ENCODE measurements around the gene MRFAP1.

Gene MRFAP1

DNA sequence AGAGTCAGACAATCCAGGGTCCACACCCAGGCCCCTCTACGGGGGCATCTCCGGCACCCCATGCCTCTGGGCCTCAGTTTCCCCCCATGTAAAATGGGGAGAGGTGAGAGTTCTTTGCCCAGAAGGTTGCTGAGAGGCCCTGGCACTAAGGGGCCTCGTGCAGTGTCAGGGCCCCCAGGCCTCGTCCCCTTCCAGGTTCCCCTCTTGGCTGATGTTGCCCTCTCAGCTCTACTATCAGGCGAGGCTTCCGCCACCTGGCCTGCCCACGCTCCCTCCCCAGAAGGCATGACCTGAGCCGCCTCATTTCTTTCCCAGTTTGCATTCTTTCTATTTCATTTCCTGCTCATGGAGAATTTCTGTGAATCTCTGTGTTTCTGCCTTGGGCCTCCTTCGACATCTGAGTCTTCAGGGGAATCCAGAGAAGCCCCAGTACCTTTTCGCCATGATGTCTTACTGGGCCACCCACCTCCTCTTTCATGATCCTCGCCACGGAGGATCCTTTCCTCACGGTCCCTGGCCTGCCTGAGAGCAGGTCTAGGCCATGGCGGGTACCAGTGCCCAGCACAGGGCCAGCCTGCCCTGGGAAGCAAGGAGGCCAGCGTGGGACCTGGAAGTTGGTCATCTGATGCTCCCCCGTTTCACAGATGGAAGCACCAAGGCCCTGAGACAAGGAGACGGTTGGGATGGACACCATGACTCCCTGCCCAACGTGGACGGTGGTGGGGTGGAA, 21.9 kb upstream of the MRFAP1 start:
- H3K23ac ChIP-seq (ENCODE audit: low read length), result no peak overlapping the region
- H3K9ac ChIP-seq (ENCODE audit: low read length), result no peak overlapping the region
- WGBS (ENCODE audit: extremely low coverage, insufficient coverage, low lambda C conversion rate), result no CpG with 5 or more reads among the region's 19 CpGs
- H3K27me3 ChIP-seq (ENCODE audit: insufficient read depth, low read length, poor library complexity), result no peaks in the 10 kb centered on the region
- no peak overlapping the region for H2BK120ac ChIP-seq (ENCODE audit: low read depth, low read length)
- no peak overlapping the region for H2AK5ac ChIP-seq (ENCODE audit: low read length)
- H3K36me3 ChIP-seq (ENCODE audit: control insufficient read depth, insufficient read depth, low read length), result no peaks in the 10 kb centered on the region
- H4K5ac ChIP-seq (ENCODE audit: low read length), result no peak overlapping the region
- no peaks in the 10 kb centered on the region for H3K79me2 ChIP-seq (ENCODE audit: control insufficient read depth, insufficient read depth, low read length)
- no peak overlapping the region for H3K4me3 ChIP-seq (ENCODE audit: low read length)
- H3K4me1 ChIP-seq (ENCODE audit: control insufficient read depth, low read depth, low read length), result no peaks in the 10 kb centered on the region
- H4K8ac ChIP-seq (ENCODE audit: low read depth, low read length), result no peak overlapping the region
- H3K18ac ChIP-seq (ENCODE audit: low read length), result no peak overlapping the region
- no peaks in the 10 kb centered on the region for H3K79me1 ChIP-seq (ENCODE audit: low read length)
- H3K27ac ChIP-seq (ENCODE audit: low read depth, low read length), result no peak overlapping the region
- no peak overlapping the region for H2BK15ac ChIP-seq (replicated peaks; ENCODE audit: low read depth)
- H3K56ac ChIP-seq (ENCODE audit: low read length), result no peak overlapping the region
- no peak overlapping the region for H3K4me2 ChIP-seq (ENCODE audit: low read length)
- no peak overlapping the region for H2BK5ac ChIP-seq (ENCODE audit: low read length)
- H3K4ac ChIP-seq (ENCODE audit: low read depth, low read length), result no peak overlapping the region
- DNase-seq, result no peak

DNA sequence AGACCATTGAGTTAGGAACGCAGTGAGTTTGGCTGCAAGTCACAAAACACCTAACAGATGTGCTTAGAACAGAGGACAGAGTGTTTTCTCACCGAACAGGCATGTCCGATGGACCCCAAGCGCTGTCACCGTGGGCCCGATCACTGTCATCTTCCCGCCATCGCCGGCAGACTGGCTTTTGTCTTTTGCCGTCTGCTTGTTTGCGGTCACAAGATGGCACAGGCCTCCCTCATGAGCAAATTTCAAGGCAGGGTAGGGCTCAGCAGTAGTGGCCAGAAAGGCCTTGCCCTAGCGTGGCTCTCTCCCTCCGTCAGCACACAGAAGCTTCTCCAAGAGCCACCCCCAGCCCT, 21.4 kb upstream of the MRFAP1 start:
- H3K4me1 ChIP-seq (ENCODE audit: control insufficient read depth, low read depth, low read length), result no peaks in the 10 kb centered on the region
- no peak overlapping the region for H3K4me2 ChIP-seq (ENCODE audit: low read length)
- no CpG with 5 or more reads among the region's 13 CpGs for WGBS (ENCODE audit: extremely low coverage, insufficient coverage, low lambda C conversion rate)

DNA sequence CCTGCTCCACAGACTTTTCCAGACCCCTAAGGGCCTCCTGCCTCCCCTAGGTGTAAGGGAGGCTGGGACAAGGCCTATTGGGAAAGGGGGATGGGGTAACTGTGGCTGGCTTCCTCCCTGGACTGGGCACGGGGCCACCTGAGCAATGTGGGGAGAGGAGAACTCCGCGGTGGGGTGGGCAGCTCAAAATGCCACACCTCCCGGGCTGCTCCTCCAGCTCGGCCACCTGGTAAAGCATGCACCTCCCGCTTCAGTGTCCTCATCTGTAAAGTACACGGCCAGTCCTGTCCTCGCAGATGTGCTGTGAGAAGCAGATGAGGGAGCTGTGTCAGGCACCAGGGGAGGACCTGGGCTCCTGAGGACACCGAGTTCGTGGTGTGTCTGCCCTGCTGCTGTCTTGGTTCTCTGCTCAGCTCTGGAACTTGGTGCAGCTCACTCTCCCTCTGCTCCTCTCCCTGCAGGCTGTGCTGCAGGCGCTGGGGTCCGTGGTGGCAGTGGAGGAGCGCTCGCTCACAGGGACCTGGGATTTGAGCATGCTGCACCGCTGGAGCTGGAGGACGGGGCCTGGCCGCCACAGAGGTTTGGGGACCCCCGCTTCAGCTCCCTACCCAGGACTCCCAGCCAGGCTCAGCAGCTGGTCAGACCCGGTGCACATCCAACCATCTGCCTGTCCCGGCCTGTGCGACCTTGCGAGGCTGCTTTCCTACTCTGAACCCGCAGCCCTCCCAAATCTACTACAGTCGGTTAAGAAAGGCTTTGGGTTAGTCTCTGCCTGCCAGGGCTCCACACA, 20.8 kb upstream of the MRFAP1 start:
- Histone ChIP-seq H3K27ac (ENCODE audit: low read depth, low read length) (no peak overlapping the region), H3K18ac (ENCODE audit: low read length) (no peak overlapping the region), H2AK5ac (ENCODE audit: low read length) (no peak overlapping the region), H3K79me1 (ENCODE audit: low read length) (no peaks in the 10 kb centered on the region), H3K56ac (ENCODE audit: low read length) (no peak overlapping the region), H3K4ac (ENCODE audit: low read depth, low read length) (no peak overlapping the region), H3K4me3 (ENCODE audit: low read length) (no peak overlapping the region), H2BK15ac (replicated peaks; ENCODE audit: low read depth) (no peak overlapping the region), H2BK5ac (ENCODE audit: low read length) (no peak overlapping the region), H3K27me3 (ENCODE audit: insufficient read depth, low read length, poor library complexity) (no peaks in the 10 kb centered on the region), H2BK120ac (ENCODE audit: low read depth, low read length) (no peak overlapping the region), H3K9ac (ENCODE audit: low read length) (no peak overlapping the region), H3K36me3 (ENCODE audit: control insufficient read depth, insufficient read depth, low read length) (no peaks in the 10 kb centered on the region), H3K4me2 (ENCODE audit: low read length) (no peak overlapping the region), H3K79me2 (ENCODE audit: control insufficient read depth, insufficient read depth, low read length) (no peaks in the 10 kb centered on the region), H3K4me1 (ENCODE audit: control insufficient read depth, low read depth, low read length) (no peaks in the 10 kb centered on the region), H3K23ac (ENCODE audit: low read length) (no peak overlapping the region), H4K5ac (ENCODE audit: low read length) (no peak overlapping the region), H4K8ac (ENCODE audit: low read depth, low read length) (no peak overlapping the region)
- WGBS (ENCODE audit: extremely low coverage, insufficient coverage, low lambda C conversion rate), result no CpG with 5 or more reads among the region's 24 CpGs
- DNase-seq, result no peak

More for the DNA sequence above, 21.4 kb upstream of the MRFAP1 start:
- Histone ChIP-seq H3K18ac (ENCODE audit: low read length) (no peak overlapping the region), H2BK5ac (ENCODE audit: low read length) (no peak overlapping the region), H2BK120ac (ENCODE audit: low read depth, low read length) (no peak overlapping the region), H2AK5ac (ENCODE audit: low read length) (no peak overlapping the region), H3K79me2 (ENCODE audit: control insufficient read depth, insufficient read depth, low read length) (no peaks in the 10 kb centered on the region), H3K27ac (ENCODE audit: low read depth, low read length) (no peak overlapping the region), H3K36me3 (ENCODE audit: control insufficient read depth, insufficient read depth, low read length) (no peaks in the 10 kb centered on the region), H3K27me3 (ENCODE audit: insufficient read depth, low read length, poor library complexity) (no peaks in the 10 kb centered on the region), H4K5ac (ENCODE audit: low read length) (no peak overlapping the region), H3K9ac (ENCODE audit: low read length) (no peak overlapping the region), H3K56ac (ENCODE audit: low read length) (no peak overlapping the region), H3K23ac (ENCODE audit: low read length) (no peak overlapping the region), H3K4ac (ENCODE audit: low read depth, low read length) (no peak overlapping the region), H3K4me3 (ENCODE audit: low read length) (no peak overlapping the region), H2BK15ac (replicated peaks; ENCODE audit: low read depth) (no peak overlapping the region), H4K8ac (ENCODE audit: low read depth, low read length) (no peak overlapping the region), H3K79me1 (ENCODE audit: low read length) (no peaks in the 10 kb centered on the region)
- no peak for DNase-seq

DNA sequence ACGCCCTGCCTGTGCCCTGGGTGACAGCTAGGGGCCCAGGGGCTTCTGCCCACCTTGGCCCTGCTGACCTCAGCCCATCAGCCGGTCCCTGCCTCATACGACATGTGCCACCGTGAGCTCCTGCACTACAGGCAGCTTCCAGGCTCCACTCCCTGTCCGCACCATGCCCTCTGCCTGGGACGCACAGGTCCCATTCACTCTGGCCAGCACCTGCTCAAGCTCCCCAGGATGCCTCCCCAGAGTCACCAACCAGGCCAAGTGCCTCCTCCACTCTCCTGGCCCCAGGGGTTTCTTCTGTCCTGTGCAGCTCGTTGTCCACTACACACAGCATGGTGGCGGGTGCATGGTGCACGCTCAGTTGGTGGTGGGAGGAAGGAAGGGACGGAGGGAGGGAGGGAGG, 20.2 kb upstream of the MRFAP1 start:
- H3K23ac ChIP-seq (ENCODE audit: low read length), result no peak overlapping the region
- WGBS (ENCODE audit: extremely low coverage, insufficient coverage, low lambda C conversion rate), result 100% methylated on average over 1 of the region's 10 CpGs
- no peak overlapping the region for H3K4ac ChIP-seq (ENCODE audit: low read depth, low read length)
- H3K4me2 ChIP-seq (ENCODE audit: low read length), result no peak overlapping the region
- no peaks in the 10 kb centered on the region for H3K79me1 ChIP-seq (ENCODE audit: low read length)
- no peak overlapping the region for H3K9ac ChIP-seq (ENCODE audit: low read length)
- H3K4me3 ChIP-seq (ENCODE audit: low read length), result no peak overlapping the region
- no peak overlapping the region for H2BK5ac ChIP-seq (ENCODE audit: low read length)
- no peak overlapping the region for H3K27ac ChIP-seq (ENCODE audit: low read depth, low read length)
- H3K79me2 ChIP-seq (ENCODE audit: control insufficient read depth, insufficient read depth, low read length), result no peaks in the 10 kb centered on the region
- H3K18ac ChIP-seq (ENCODE audit: low read length), result no peak overlapping the region
- DNase-seq, result no peak
- H3K27me3 ChIP-seq (ENCODE audit: insufficient read depth, low read length, poor library complexity), result no peaks in the 10 kb centered on the region
- no peak overlapping the region for H2BK120ac ChIP-seq (ENCODE audit: low read depth, low read length)
- no peaks in the 10 kb centered on the region for H3K36me3 ChIP-seq (ENCODE audit: control insufficient read depth, insufficient read depth, low read length)
- no peak overlapping the region for H2AK5ac ChIP-seq (ENCODE audit: low read length)
- no peak overlapping the region for H4K5ac ChIP-seq (ENCODE audit: low read length)
- no peak overlapping the region for H4K8ac ChIP-seq (ENCODE audit: low read depth, low read length)
- H3K4me1 ChIP-seq (ENCODE audit: control insufficient read depth, low read depth, low read length), result no peaks in the 10 kb centered on the region
- H2BK15ac ChIP-seq (replicated peaks; ENCODE audit: low read depth), result no peak overlapping the region
- H3K56ac ChIP-seq (ENCODE audit: low read length), result no peak overlapping the region

DNA sequence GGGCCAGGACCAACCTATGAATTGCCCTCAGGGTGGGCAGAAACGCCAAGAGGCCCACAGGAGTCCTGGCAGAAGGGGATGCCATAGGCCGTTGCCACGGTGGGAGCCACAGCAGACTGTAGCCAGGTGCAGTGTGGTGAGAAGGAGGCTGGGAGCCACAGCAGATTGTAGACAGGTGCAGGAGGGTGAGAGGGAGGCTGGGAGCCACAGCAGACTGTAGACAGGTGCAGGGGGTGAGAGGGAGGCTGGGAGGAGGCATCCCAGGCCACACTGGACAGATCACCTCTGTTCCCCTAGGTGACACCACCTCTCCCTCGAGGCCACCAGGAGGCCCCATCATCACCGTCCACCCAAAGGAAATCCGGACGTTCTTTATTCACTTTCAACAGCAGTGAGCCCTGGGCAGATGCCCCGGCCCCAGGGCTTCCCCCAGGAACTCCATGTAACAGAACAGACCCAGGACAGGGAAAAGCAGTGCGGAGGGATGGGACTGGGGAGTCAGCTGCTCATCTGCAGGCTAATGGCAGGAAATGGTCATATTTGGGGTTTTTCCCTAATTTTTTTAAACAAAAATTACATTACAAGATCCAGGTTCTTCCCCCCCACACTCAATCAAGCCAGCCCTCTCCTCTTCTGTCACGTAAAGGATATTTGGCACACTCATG, 19.5 kb upstream of the MRFAP1 start:
- no peak overlapping the region for H2BK15ac ChIP-seq (replicated peaks; ENCODE audit: low read depth)
- no peak overlapping the region for H2BK5ac ChIP-seq (ENCODE audit: low read length)
- no peaks in the 10 kb centered on the region for H3K27me3 ChIP-seq (ENCODE audit: insufficient read depth, low read length, poor library complexity)
- no peaks in the 10 kb centered on the region for H3K4me1 ChIP-seq (ENCODE audit: control insufficient read depth, low read depth, low read length)
- peak; percentile 7 for DNase-seq
- H3K79me1 ChIP-seq (ENCODE audit: low read length), result no peaks in the 10 kb centered on the region
- H3K4ac ChIP-seq (ENCODE audit: low read depth, low read length), result no peak overlapping the region
- H3K36me3 ChIP-seq (ENCODE audit: control insufficient read depth, insufficient read depth, low read length), result no peaks in the 10 kb centered on the region
- no peak overlapping the region for H3K18ac ChIP-seq (ENCODE audit: low read length)
- H2AK5ac ChIP-seq (ENCODE audit: low read length), result no peak overlapping the region
- no CpG with 5 or more reads among the region's 10 CpGs for WGBS (ENCODE audit: extremely low coverage, insufficient coverage, low lambda C conversion rate)
- no peak overlapping the region for H3K9ac ChIP-seq (ENCODE audit: low read length)
- no peak overlapping the region for H3K4me2 ChIP-seq (ENCODE audit: low read length)
- H3K56ac ChIP-seq (ENCODE audit: low read length), result no peak overlapping the region
- H3K79me2 ChIP-seq (ENCODE audit: control insufficient read depth, insufficient read depth, low read length), result no peaks in the 10 kb centered on the region
- no peak overlapping the region for H3K27ac ChIP-seq (ENCODE audit: low read depth, low read length)
- H4K8ac ChIP-seq (ENCODE audit: low read depth, low read length), result no peak overlapping the region
- no peak overlapping the region for H2BK120ac ChIP-seq (ENCODE audit: low read depth, low read length)
- H3K23ac ChIP-seq (ENCODE audit: low read length), result no peak overlapping the region
- no peak overlapping the region for H3K4me3 ChIP-seq (ENCODE audit: low read length)
- no peak overlapping the region for H4K5ac ChIP-seq (ENCODE audit: low read length)
